Peyer's patch (tissue), 4 donors: ENCODE results near the gene ZFHX2.

ENCODE experiments used
- CTCF ChIP-seq, 6 experiments: fragments of 450-650 bp in 4 of 6; fragments of 200-600 bp in 2 of 6; sonication (generic) in 1 of 6; IDR thresholded peaks; one replicate each; pipeline ENCODE4 v1.5.1; 2017 to 2019; ENCODE audit warnings: antibody characterized with exemption in 6 of 6, mild to moderate bottlenecking in 3 of 6, moderate library complexity in 1 of 6
- POLR2A ChIP-seq, 2 donors: fragments of 450-650 bp; IDR thresholded peaks; one replicate each; pipeline ENCODE4 v1.5.1; 2017; ENCODE audit warnings: antibody characterized with exemption in 2 of 2, mild to moderate bottlenecking in 2 of 2, moderate library complexity in 2 of 2

- TF ChIP-seq POLR2A (IDR thresholded peaks at IDR 0.05) (no peak), CTCF (IDR thresholded peaks at IDR 0.05) (no peak)
Measured at GRCh38 chr14:23537351-23538049, 14.1 kb downstream of the ZFHX2 start.
